Rectal smooth muscle tissue (tissue), 1 donor: ENCODE measurements around the gene AGFG2.
A peak's percentile ranks its signal among the peaks of the same experiment; 100 is the strongest.

Experiments
- H3K27ac ChIP-seq: one replicate; pipeline ENCODE4 v1.7.0; 2013; ENCODE audit warnings: low read depth, low read length, inconsistent platforms
- H3K27me3 ChIP-seq: one replicate; pipeline ENCODE4 v1.7.0; 2013; ENCODE audit warnings: low read length; ENCODE audit not compliant: control insufficient read depth, insufficient read depth
- H3K36me3 ChIP-seq: one replicate; pipeline ENCODE4 v1.7.0; 2013; ENCODE audit warnings: low read length; ENCODE audit not compliant: control insufficient read depth, insufficient read depth
- H3K4me1 ChIP-seq: one replicate; pipeline ENCODE4 v1.7.0; 2013; ENCODE audit warnings: low read length; ENCODE audit not compliant: control insufficient read depth, insufficient read depth
- H3K4me3 ChIP-seq: one replicate; pipeline ENCODE4 v1.7.0; 2013; ENCODE audit warnings: low read length
- H3K9ac ChIP-seq: one replicate; pipeline ENCODE4 v1.7.0; 2013; ENCODE audit warnings: low read length

The AGFG2 gene

GRCh38 chr7:100609958-100610357 is 71.0 kb downstream of the AGFG2 start:
- Histone ChIP-seq H3K4me1 (peaks cover 4% of the 10 kb centered on the region), H3K36me3 (no peaks in the 10 kb centered on the region), H3K9ac (no peak overlapping the region), H3K27ac (no peak overlapping the region), H3K27me3 (no peaks in the 10 kb centered on the region), H3K4me3 (no peak overlapping the region)

GRCh38 chr7:100611983-100612729 is 73.2 kb downstream of the AGFG2 start, which contains the start of gene MOSPD3:
TSS of gene MOSPD3 (plus strand) at chr7:100612540. CDS start at chr7:100612792, 252 bp downstream.
- Histone ChIP-seq H3K4me3 (peak within 1 kb of the TSS; percentile 76), H3K4me1 (peaks cover 4% of the 10 kb centered on the region), H3K27me3 (no peaks in the 10 kb centered on the region), H3K36me3 (no peaks in the 10 kb centered on the region), H3K27ac (peak within 1 kb of the TSS; percentile 91), H3K9ac (peak within 1 kb of the TSS; percentile 19)

- peaks cover 4% of the 10 kb centered on the region for H3K4me1 ChIP-seq
- H3K36me3 ChIP-seq: no peaks in the 10 kb centered on the region
- H3K27me3 ChIP-seq: no peaks in the 10 kb centered on the region
- no peak overlapping the region for H3K27ac ChIP-seq
- peak overlapping the region; percentile 71 for H3K4me3 ChIP-seq
- peak overlapping the region; percentile 1 for H3K9ac ChIP-seq
Measured at GRCh38 chr7:100612730-100613390, 73.9 kb downstream of the AGFG2 start.

- Histone ChIP-seq H3K27me3 (no peaks in the 10 kb centered on the region), H3K27ac (no peak overlapping the region), H3K9ac (no peak overlapping the region), H3K4me3 (peak overlapping the region; percentile 71), H3K36me3 (no peaks in the 10 kb centered on the region), H3K4me1 (peaks cover 4% of the 10 kb centered on the region)
Measured at GRCh38 chr7:100613412-100614175, 74.6 kb downstream of the AGFG2 start.

- Histone ChIP-seq H3K27me3 (no peaks in the 10 kb centered on the region), H3K36me3 (no peaks in the 10 kb centered on the region), H3K4me1 (peaks cover 4% of the 10 kb centered on the region), H3K9ac (no peak overlapping the region), H3K4me3 (no peak overlapping the region), H3K27ac (no peak overlapping the region)
Measured at GRCh38 chr7:100614308-100614861, 75.4 kb downstream of the AGFG2 start.
